GM18517 (cell line): ENCODE measurements around the gene FAM72C.
"Not testable (repeated sequence)": the region's sequence is repeated elsewhere in the genome, so short reads cannot be mapped to it uniquely, and the experiment has no call there.

Experiments used
- ATAC-seq: cut with Tn5 transposase; IDR thresholded peaks from one replicate; pipeline ENCODE4 v1.9.1; 2021; ENCODE audit warnings: mild to moderate bottlenecking, moderate library complexity; ENCODE audit not compliant: unreplicated experiment

The FAM72C gene

DNA sequence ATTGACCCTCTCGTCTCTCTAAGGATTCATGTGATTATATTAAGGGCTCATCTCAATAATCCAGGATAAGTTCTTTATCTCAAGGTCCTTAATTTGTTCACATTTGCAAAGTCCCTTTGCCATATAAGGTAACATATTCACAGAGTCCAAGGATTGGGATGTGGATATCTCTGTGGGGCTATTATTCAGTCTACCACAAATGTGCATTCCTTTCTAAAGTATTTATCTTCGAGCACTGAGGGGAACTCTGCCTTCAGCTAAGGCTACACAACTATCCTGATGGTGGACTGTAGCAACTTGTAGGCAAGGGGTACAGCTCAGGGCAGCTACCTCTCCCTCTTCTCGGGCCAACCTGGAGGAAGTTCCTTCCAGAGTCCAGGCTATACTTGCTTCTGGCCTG, 53.2 kb downstream of the FAM72C start:
- not testable (repeated sequence) for ATAC-seq

DNA sequence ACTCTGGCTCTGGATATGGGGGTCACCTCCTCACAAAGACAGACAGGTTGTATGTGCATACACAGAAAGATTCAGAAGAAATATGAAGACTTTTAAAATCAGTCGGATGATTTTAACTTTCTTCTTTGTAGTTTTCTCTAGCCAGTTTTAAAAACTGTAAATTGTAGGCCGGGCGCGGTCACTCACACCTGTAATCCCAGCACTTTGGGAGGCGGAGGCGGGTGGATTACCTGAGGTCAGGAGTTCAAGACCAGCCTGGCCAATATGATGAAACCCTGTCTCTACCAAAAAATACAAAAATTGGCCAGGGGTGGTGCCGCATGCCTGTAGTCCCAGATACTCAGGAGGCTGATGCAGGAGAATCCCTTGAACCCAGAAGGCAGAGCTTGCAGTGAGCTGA, 58.1 kb downstream of the FAM72C start:
- not testable (repeated sequence) for ATAC-seq
